NCI-H524 (cell line): ENCODE results near the gene PPP1R7.

Experiments used
- DNase-seq, 2 experiments: peaks; one replicate each; lab custom pipeline; 2025; lab: John Stamatoyannopoulos, UW

PPP1R7 gene

GRCh38 chr2:241173557-241173956 lies 23.3 kb downstream of the PPP1R7 start:
- no peak for DNase-seq

- peak in 1 of 2 experiments; percentile 34 for DNase-seq
Measured at GRCh38 chr2:241177526-241178334, 27.5 kb downstream of the PPP1R7 start.

DNA sequence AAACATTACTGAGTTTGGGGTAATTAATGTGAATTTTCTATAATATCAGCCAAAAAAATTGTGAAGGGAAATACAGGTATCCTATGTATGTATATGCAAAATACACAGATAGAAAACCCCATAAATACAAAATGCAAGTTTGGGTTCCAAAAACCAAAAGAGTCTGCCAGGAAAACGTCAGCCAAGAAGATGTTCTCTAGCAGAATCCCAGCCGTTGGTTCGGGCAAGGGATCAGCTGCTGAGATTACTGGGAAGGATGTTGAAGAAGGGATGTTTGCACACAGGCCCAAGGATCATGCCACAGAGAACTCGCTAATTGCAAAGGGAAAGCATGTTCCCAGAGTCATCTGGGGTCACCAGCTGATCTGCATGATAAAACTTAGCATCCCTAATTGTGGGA lies 28.7 kb downstream of the PPP1R7 start:
- no peak for DNase-seq

- DNase-seq = no peak
Measured at GRCh38 chr2:241179899-241180298, 29.6 kb downstream of the PPP1R7 start.

DNA sequence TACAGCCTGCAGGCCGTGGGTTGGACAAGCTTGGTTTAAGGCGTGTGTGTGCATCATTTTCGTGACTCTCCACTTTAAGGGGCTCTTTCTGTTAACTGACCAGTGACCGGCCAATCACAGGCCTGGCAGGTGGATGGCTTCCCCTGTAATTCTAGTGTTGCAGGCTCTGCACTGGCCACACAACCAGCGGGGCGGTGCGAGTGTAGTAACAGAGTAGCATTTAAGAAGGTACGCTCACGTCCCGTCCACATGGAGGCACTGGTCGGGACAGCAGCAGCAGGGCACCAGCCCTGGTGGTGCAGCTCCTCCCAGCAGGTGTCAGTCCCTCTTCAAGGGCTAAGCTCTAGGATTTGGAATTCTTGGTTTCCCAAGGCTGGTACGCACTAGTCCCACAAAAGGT lies 30.2 kb downstream of the PPP1R7 start:
- no peak for DNase-seq

DNA sequence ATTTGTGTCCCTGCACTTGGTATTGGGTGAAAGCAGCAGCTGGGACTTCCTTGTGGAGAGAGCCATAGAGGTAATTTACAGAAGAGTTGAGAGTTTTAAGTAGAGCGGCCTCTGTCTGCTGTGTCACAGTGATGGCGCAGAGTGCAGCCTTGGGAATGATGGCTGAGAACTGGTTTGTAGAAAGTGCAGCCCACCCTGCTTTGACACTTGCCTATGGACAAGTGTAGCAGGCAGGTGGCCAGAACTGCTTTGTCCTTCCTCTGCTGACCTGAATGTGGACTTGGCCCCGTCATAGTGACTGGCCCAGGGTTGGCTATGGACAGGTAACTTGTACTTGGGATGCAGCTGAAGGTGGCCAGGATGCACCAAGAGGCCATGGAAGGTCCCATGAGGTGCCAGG lies 31.9 kb downstream of the PPP1R7 start:
- DNase-seq = no peak

DNA sequence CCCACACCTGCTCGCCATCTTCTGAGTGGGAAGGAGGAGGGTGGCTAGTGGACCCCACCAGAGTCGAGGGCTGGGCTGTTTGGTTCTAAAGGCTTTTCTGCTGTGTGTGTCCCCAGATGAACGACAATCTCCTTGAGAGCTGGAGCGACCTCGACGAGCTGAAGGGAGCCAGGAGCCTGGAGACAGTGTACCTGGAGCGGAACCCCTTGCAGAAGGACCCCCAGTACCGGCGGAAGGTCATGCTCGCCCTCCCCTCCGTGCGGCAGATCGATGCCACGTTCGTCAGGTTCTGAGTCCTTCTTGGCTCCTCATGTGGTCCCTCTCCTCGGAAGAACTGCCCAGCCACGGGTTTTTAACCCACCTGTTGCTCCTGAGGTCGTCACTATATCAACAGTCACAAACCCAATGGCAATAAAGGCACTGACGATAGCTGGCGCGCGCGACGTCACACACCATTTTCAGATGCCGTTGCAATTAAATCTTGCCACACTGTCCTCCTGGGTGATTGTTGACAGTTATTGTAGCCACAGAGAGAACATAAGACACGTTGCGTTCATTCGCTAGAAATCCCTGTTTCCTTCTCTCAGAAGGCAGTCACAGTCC lies 32.4 kb downstream of the PPP1R7 start:
- no peak for DNase-seq

GRCh38 chr2:241183221-241183620 lies 33.0 kb downstream of the PPP1R7 start:
- DNase-seq = no peak

DNA sequence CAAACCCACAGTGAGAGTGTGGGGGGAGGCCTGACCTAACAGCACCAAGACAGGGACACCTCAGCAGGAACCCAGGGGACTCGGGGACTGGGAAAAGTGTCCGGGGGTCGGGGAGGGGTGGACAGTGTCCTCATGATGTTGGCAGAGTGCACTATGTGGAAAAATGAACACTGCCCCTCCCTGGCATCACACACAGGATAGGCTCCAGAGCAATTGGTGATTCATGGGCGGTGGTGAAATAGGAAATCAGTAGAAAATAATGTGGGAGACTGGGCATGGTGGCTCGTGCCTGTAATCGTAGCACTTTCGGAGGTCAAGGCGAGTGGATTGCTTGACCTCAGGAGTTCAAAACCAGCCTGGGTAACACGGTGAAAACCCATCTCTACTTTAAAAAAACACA lies 34.6 kb downstream of the PPP1R7 start:
- no peak for DNase-seq

DNA sequence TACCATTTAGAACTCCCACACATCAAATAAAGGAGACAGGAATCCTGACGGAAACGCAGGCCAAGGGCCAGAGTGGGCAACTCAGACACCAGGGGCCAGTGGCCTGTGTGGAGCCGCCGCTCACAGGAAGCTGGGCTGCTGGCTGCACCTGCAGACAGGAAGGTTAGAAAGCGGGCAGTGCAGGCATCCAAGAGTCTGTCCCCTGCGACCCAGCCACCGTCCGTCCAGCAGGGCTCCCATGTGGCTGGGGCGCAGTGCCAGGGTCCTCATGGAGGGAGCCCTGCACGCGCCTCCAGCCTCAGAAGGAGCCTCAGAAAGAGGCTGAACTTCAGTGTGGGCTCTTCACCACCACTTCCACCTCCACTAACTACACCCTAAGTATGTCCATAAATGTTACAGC lies 35.7 kb downstream of the PPP1R7 start:
- no peak for DNase-seq

- no peak for DNase-seq
Measured at GRCh38 chr2:241187101-241187917, 37.0 kb downstream of the PPP1R7 start.

GRCh38 chr2:241187918-241188234 lies 37.6 kb downstream of the PPP1R7 start:
- DNase-seq = no peak

GRCh38 chr2:241188361-241189092 lies 38.3 kb downstream of the PPP1R7 start, which contains the start of gene ANO7:
ANO7 (plus strand) TSS chr2:241188677; CDS start chr2:241190064, 1,387 bp downstream.
- DNase-seq = no peak

- no peak for DNase-seq
Measured at GRCh38 chr2:241189093-241189855, 39.0 kb downstream of the PPP1R7 start.

DNA sequence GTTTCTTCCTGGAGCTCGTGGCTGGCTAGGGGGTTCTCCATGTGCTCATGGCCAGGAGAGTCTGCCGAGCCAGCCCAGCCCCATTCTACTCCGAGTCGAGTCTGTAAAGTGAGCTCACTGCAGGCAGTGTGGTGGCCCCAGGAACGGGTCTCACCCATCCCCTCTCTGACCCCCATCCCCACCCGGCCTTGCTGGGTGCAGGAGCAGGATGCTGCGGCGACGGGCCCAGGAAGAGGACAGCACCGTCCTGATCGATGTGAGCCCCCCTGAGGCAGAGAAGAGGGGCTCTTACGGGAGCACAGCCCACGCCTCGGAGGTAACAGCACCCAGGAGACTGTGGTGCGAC lies 39.6 kb downstream of the PPP1R7 start:
- DNase-seq = no peak

- DNase-seq = no peak
Measured at GRCh38 chr2:241190291-241190981, 40.2 kb downstream of the PPP1R7 start.

GRCh38 chr2:241191081-241191480 lies 40.8 kb downstream of the PPP1R7 start:
- DNase-seq = no peak

DNA sequence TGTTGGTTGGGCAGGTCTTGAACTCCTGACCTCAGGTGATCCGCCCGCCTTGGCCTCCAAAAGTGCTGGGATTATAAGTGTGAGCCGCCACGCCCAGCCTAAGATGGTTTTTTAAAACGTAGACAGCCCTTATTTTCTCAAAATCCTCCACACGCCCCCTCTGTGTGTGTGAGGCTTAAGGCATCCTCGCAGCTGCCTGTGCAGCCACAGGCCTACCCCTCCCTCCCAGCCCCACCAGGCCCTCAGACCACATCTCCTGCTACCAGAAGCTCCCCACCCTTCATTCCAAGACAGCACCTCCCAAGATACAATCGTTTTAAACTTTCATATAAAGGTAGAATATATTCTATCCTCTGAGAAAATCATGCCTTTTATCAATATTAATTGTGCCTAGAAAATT lies 43.0 kb downstream of the PPP1R7 start:
- no peak for DNase-seq

DNA sequence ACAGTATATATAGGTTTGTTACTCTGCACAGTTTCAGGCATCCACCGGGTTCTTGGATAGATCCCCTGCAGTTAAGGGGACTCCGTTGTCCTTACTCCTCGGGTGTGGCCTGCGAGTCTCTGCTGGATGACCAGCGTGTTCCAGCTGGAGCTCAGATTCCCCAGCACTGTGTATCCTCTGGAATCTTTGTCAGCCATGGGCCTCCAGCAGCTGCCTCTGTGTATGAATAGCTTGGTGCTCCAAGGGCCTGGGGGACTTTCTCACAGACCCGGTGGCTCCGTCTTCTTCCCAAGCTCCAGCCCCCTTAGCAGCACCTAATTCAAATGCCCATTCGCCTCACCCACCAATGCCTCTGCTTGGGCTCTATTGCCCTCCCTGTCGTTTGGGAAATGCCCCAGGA lies 44.5 kb downstream of the PPP1R7 start:
- no peak for DNase-seq

GRCh38 chr2:241195506-241196130 lies 45.4 kb downstream of the PPP1R7 start:
- DNase-seq = no peak
